Measurements from ENCODE around the gene C8G.

The C8G gene

GRCh38 chr9:136941231-136942111, 3.6 kb upstream of the C8G start:
- DNase-seq (ENCODE audit: low read depth): no peak

GRCh38 chr9:136942112-136942880, 2.7 kb upstream of the C8G start:
- no peak for DNase-seq (ENCODE audit: low read depth)

DNA sequence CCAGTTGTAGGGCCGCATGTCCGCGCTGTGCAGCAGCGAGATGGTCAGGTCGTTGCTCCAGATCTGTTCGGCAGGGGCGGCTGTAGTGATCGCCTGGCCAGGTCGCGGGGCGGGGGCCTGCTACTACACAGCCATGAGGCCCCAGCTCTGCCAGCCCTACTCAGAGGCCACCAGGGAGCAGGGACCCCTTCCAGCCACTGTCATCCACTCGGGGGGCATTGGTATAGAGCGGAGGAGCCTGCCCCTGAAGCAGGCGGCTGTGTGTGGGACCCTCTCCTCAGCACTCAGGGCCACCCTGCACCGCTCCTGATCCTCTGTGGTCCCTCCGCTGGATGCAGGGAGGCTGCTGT, 2.2 kb upstream of the C8G start:
- no peak for DNase-seq (ENCODE audit: low read depth)

GRCh38 chr9:136943291-136944211, 1.5 kb upstream of the C8G start:
- no peak for DNase-seq (ENCODE audit: low read depth)

DNA sequence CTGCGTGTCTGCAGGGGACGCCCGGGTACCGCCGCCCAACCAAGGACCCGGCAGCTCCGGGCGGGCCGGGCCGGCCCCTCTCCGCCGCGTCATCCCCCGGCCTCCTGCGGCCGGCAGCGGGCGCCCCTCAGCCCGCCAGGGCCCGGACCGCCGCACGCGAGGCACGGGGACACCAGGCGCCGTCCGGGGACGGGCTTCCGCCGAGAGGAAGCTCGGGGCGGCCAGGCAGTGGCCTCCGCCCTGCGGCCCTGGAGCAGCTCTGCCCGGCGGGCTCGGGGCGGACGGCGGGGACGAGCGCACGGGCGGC, 878 bp upstream of the C8G start:
- no peak for DNase-seq (ENCODE audit: low read depth)

DNA sequence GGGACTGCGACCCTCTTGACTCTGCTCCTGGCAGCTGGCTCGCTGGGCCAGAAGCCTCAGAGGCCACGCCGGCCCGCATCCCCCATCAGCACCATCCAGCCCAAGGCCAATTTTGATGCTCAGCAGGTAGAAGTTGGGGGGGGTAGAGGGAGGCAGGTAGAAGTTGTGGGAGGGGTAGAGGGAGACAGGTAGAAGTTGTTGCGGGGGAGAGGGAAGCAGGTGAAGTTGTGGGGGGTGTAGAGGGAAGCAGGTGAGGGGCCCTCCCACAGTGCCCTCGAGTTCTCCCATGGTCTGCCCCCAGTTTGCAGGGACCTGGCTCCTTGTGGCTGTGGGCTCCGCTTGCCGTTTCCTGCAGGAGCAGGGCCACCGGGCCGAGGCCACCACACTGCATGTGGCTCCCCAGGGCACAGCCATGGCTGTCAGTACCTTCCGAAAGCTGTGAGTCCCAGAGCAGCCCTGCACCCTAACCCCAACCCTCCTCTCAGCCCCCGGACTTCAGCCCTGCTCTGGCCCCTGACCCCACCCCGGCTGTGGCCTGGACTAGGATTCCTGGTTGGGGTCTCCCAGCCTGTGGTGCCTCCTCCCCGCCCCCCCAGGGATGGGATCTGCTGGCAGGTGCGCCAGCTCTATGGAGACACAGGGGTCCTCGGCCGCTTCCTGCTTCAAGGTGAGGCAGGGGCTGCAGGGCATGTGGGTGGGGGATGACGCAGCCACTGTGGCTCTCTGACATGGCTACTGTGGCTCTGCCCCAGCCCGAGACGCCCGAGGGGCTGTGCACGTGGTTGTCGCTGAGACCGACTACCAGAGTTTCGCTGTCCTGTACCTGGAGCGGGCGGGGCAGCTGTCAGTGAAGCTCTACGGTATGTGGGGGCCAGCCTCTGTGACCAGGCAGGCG, 537 bp downstream of the C8G start:
- no peak for DNase-seq (ENCODE audit: low read depth)

- no peak for DNase-seq (ENCODE audit: low read depth)
Observed at GRCh38 chr9:136946228-136947027, 1.4 kb downstream of the C8G start.

GRCh38 chr9:136947028-136947891, 2.2 kb downstream of the C8G start:
- DNase-seq (ENCODE audit: low read depth): no peak

DNA sequence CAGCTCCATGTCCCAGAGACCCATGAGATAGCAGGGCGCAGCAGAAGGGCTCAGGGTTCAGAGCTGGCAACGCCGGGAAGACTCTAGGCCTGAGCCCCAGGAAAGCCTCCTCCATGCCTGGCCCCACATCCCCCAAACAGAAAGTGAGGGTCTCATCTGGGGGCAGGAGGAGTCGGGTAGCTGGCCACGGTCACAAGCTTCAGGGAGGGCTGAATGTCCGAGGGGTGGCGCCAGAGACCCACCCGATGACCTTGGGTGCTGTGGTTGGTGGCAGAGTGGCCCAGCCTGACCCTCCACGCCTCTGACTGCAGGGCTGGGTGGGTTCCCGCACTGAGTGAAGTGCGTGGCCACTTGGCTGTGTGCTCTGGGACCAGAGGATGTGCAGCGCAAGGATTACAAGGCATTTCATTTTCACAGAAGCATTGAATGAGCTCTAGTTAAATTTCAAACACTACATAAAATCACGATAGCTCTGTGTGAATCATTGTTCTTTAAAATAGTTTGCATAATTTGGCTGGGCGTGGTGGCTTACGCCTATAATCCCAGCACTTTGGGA, 3.0 kb downstream of the C8G start:
- DNase-seq (ENCODE audit: low read depth): no peak

DNA sequence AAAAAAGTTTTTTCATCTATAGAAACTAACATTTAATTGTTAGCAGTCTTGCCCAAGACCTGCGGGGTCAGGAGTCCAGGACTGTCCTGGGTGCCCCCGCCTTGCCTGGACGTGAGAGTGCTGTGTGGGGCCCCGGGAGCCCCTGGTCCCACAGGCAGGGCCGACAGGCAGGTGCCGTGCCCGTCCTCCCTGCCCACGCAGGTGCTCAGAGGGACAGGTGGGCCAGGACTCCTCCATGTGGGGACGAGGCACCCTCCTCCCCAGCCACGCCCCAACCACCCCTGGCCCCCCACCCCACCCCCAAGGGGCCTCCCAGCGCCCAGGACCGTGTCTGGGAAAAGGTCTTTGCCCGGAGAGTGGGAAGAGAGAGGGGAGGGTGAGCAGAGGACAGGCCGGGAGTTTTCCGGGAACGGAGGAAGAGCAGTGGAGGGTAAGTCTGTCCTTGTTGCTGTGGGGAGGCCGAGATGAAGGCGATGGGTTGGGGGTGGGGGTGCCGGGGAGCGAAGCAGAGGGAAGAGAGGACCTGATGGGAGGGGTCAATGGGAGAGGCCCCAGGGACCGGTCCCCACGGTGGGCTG, 4.3 kb downstream of the C8G start:
- DNase-seq (ENCODE audit: low read depth): no peak

DNA sequence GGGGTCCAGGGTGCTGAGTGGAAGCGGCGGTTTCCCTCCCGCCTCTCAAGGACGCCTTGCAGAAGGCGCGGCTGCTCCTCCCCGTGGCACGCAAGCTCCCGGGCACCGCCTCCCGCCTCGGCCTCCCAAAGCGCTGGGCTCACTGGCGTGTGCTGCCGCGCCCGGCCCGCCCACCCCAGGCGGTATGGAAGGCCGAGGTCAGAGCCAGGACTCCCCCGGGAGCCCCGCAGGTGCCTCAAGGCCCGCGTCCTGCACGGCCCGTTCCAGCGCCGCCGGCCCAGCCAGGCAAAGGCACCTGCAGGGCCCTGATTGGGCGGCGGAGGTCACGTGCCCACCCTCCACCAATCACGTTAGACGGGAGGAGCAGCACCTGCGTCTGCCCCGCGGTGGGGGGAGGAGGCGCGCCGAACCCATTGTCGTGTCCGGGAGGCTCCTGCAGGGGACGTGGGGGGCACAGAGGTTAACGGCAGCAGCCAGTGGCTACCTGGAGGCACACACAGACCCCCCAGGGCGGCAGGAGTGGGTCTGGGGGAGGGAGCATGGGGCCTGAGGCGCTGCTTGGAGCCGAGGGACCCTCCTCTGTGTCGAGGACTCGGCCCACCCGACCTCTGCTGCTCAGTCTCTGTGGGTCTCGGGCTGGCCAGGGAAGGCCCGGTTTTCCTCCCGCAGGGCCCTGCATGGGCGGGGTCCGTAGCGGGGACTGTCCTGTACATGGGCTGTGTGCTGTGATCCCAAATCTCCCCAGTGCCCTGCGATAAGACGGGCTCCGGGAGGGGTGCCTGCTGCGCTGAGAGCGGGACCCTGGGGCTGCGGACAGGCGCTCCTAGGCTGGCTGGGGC, 5.0 kb downstream of the C8G start:
- no peak for DNase-seq (ENCODE audit: low read depth)

GRCh38 chr9:136950656-136951276, 5.7 kb downstream of the C8G start:
- no peak for DNase-seq (ENCODE audit: low read depth)

GRCh38 chr9:136951541-136952320, 6.7 kb downstream of the C8G start, which contains the start of gene LCN12:
TSS of gene LCN12 (plus strand) at chr9:136952273. CDS start at chr9:136952328, 55 bp downstream.
- DNase-seq (ENCODE audit: low read depth): no peak

- no peak for DNase-seq (ENCODE audit: low read depth)
Observed at GRCh38 chr9:136952321-136952850, 7.3 kb downstream of the C8G start.

DNA sequence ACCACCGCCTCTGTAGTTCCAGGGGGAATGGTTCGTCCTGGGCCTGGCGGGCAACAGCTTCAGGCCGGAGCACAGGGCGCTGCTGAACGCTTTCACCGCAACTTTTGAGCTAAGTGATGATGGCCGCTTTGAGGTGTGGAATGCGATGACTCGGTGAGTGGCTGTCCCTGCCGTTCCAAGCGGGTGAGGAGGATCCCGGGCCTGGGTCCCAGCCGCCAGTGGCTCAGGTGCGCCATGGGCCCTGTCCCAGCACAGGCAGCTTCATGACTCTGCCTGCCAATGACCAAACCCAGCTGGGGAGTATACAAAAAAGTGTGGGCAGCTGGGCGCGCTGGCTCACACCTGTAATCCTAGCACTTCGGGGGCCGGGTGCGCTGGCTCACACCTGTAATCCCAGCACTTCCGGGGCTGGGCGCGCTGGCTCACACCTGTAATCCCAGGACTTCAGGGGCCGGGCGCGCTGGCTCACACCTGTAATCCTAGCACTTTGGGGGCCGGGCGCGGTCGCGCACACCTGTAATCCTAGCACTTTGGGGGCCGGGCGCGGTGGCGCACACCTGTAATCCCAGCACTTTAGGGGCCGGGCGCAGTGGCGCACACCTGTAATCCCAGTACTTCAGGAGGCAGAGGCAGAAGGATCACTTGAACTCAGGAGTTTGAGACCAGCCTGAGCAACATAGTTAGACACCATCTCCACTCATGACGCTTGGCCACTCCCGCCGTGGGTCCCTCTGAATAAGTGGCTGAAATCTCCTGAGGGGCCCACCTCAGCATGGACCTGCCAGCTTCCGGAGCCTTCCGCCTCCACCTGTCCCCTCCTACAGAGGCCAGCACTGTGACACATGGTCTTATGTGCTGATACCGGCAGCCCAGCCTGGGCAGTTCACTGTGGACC, 8.1 kb downstream of the C8G start:
- no peak for DNase-seq (ENCODE audit: low read depth)

All from GM04503 (cell line).